OCI-LY1 (cell line): ENCODE results near the gene DTNBP1.
A peak's percentile ranks its signal among the peaks of the same experiment; 100 is the strongest.

ENCODE experiments used
- H2AFZ ChIP-seq: fragments of 200-600 bp; sonication (generic), shearing (Covaris generic); 2 replicates; pipeline ENCODE4 v1.6.0; 2014; ENCODE audit warnings: antibody characterized with exemption, mild to moderate bottlenecking, low read length
- H3F3A ChIP-seq: fragments of 200-600 bp; sonication (generic), shearing (Covaris generic); 2 replicates; pipeline ENCODE4 v1.6.0; 2014; ENCODE audit warnings: mild to moderate bottlenecking, antibody characterized with exemption, low read length, moderate library complexity; ENCODE audit not compliant: insufficient read depth
- H3K27ac ChIP-seq: fragments of 200-600 bp; sonication (generic); 2 replicates; pipeline ENCODE4 v1.5.1; 2014; ENCODE audit warnings: low read length, mixed run types, mild to moderate bottlenecking, low read depth; ENCODE audit not compliant: poor library complexity, severe bottlenecking
- H3K27me3 ChIP-seq: fragments of 200-600 bp; sonication (generic); 2 replicates; pipeline ENCODE4 v1.6.0; 2014; ENCODE audit warnings: antibody characterized with exemption, mild to moderate bottlenecking, low read length, moderate library complexity; ENCODE audit not compliant: insufficient read depth
- H3K36me3 ChIP-seq: fragments of 200-600 bp; sonication (generic); 2 replicates; pipeline ENCODE4 v1.6.1; 2014; ENCODE audit warnings: mild to moderate bottlenecking, antibody characterized with exemption, low read length, moderate library complexity, mixed read lengths; ENCODE audit not compliant: insufficient read depth
- H3K4me1 ChIP-seq: fragments of 200-600 bp; sonication (generic); 2 replicates; pipeline ENCODE4 v1.5.1; 2014; ENCODE audit warnings: mild to moderate bottlenecking, low read length, moderate library complexity; ENCODE audit not compliant: insufficient read depth, severe bottlenecking
- H3K4me2 ChIP-seq: fragments of 200-600 bp; sonication (generic), shearing (Covaris generic); 2 replicates; pipeline ENCODE4 v1.6.1; 2014; ENCODE audit warnings: low read length
- H3K4me3 ChIP-seq: fragments of 200-600 bp; sonication (generic); 2 replicates; pipeline ENCODE4 v1.5.1; 2014; ENCODE audit warnings: low read length, low read depth, mild to moderate bottlenecking, mixed read lengths; ENCODE audit not compliant: poor library complexity, severe bottlenecking
- H3K79me2 ChIP-seq: fragments of 200-600 bp; shearing (Covaris generic); 2 replicates; pipeline ENCODE4 v1.6.1; 2016; ENCODE audit warnings: mixed run types, low read length, mixed read lengths; ENCODE audit not compliant: insufficient read depth
- H3K9ac ChIP-seq: fragments of 200-600 bp; sonication (generic), shearing (Covaris generic); 2 replicates; pipeline ENCODE4 v1.6.1; 2014; ENCODE audit warnings: mild to moderate bottlenecking, low read length, mixed read lengths
- H3K9me2 ChIP-seq: fragments of 200-600 bp; sonication (generic), shearing (Covaris generic); 2 replicates; pipeline ENCODE4 v1.6.1; 2014; ENCODE audit warnings: low read depth, mild to moderate bottlenecking, low read length, mixed read lengths
- H3K9me3 ChIP-seq: fragments of 200-600 bp; shearing (Covaris generic); 2 replicates; pipeline ENCODE4 v1.6.1; 2014; ENCODE audit warnings: low read length, mixed read lengths
- H4K20me1 ChIP-seq: fragments of 200-600 bp; sonication (generic), shearing (Covaris generic); 2 replicates; pipeline ENCODE4 v1.6.0; 2016; ENCODE audit warnings: mild to moderate bottlenecking, low read length; ENCODE audit not compliant: insufficient read depth
- EZH2 ChIP-seq: fragments of 200-600 bp; sonication (generic), shearing (Covaris generic); IDR thresholded peaks from 2 replicates; pipeline ENCODE4 v1.8.0; 2017; ENCODE audit warnings: borderline replicate concordance, mixed run types, mild to moderate bottlenecking, antibody characterized with exemption, low read length, moderate library complexity, mixed read lengths
- TF ChIP-seq, protein P1 (sequence below): fragments of 200-600 bp; sonication (generic), shearing (Covaris generic); IDR thresholded peaks from 2 replicates; pipeline ENCODE4 v1.5.1; 2017; ENCODE audit warnings: mild to moderate bottlenecking, antibody characterized with exemption, low read length, moderate library complexity, mixed read lengths

The DTNBP1 gene

DNA sequence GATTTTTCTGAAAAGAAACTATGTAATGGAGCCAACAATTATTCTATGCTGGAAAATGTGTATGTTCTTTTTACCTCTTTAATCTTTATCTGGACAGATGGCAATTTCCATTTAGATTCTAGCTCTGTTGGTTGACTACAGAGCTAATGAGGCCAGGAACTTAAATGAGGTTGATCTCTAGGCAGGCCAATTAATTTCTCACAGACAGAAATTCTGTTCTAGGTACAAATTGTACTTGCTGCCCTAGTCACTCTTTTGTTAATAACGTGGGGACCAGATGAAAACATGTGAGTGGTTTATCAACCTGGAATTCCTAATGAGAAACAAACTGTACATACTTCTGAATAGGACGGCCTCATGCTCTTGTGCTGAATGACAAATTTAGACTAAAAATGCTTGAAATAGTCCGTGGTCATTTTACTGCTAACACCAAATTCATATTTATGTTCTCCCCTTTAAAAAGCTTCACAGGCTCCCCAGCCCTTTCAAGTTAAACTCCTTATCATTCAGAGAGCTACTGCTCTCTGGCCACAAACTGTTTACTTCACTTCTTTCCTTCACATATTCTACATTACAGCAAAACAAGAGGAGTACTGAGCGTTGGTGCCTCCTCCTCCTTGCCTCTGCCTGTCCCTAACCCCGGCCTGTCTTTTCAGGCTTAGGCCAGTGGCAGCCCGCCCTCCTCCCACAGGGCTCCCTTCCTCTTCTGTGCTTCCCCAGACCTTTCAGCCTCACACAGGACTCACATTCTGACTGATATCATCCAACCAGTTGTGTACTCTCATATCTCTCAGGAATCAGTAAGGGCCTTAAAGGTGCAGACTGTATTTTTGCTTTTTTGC is 41.4 kb downstream of the DTNBP1 start:
- no peak overlapping the region for H3K4me3 ChIP-seq
- no peaks in the 10 kb centered on the region for H4K20me1 ChIP-seq
- peaks cover 25% of the 10 kb centered on the region; the same call in 1 of the 2 replicates for H3K36me3 ChIP-seq
- TF ChIP-seq EZH2: no peak
- TF ChIP-seq, protein P1, sequence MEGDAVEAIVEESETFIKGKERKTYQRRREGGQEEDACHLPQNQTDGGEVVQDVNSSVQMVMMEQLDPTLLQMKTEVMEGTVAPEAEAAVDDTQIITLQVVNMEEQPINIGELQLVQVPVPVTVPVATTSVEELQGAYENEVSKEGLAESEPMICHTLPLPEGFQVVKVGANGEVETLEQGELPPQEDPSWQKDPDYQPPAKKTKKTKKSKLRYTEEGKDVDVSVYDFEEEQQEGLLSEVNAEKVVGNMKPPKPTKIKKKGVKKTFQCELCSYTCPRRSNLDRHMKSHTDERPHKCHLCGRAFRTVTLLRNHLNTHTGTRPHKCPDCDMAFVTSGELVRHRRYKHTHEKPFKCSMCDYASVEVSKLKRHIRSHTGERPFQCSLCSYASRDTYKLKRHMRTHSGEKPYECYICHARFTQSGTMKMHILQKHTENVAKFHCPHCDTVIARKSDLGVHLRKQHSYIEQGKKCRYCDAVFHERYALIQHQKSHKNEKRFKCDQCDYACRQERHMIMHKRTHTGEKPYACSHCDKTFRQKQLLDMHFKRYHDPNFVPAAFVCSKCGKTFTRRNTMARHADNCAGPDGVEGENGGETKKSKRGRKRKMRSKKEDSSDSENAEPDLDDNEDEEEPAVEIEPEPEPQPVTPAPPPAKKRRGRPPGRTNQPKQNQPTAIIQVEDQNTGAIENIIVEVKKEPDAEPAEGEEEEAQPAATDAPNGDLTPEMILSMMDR: no peak
- no peaks in the 10 kb centered on the region for H3F3A ChIP-seq
- peaks cover 18% of the 10 kb centered on the region for H3K79me2 ChIP-seq
- no peak overlapping the region for H2AFZ ChIP-seq
- peak overlapping the region; percentile 5; the same call in 1 of the 2 replicates for H3K4me2 ChIP-seq
- H3K27me3 ChIP-seq: no peaks in the 10 kb centered on the region
- peaks cover 14% of the 10 kb centered on the region for H3K4me1 ChIP-seq
- H3K9me2 ChIP-seq: no peaks in the 10 kb centered on the region
- H3K27ac ChIP-seq: peak overlapping the region; percentile 2
- H3K9me3 ChIP-seq: no peaks in the 10 kb centered on the region
- no peak overlapping the region; the same call in 1 of the 2 replicates for H3K9ac ChIP-seq

DNA sequence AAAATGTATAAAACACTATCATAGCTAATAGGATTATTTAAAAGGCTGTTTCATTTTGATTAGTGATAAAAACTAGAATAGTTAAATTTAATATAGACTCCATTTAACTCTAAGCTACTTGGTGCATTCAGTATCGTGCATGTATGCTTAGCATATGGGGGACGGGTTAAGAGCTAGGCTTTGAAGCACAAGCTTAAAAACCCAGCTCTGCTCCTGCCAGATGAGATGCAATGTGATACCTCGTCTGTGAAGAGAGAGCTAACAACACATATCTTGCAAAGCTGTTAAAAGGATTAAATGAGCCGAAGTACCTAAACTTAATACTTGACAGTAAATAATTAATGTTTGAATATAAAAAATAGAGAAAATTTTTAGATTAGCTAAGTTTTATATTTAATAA is 42.2 kb downstream of the DTNBP1 start:
- Histone ChIP-seq H3K4me2 (no peak overlapping the region), H3K27ac (no peak overlapping the region), H2AFZ (no peak overlapping the region), H3K79me2 (peaks cover 18% of the 10 kb centered on the region), H3K9me3 (no peaks in the 10 kb centered on the region), H3F3A (no peaks in the 10 kb centered on the region), H3K9me2 (no peaks in the 10 kb centered on the region), H3K9ac (no peak overlapping the region), H3K27me3 (no peaks in the 10 kb centered on the region), H3K4me3 (no peak overlapping the region), H3K36me3 (peaks cover 17% of the 10 kb centered on the region; the same call in 1 of the 2 replicates), H3K4me1 (peaks cover 19% of the 10 kb centered on the region), H4K20me1 (no peaks in the 10 kb centered on the region)
- TF ChIP-seq EZH2: no peak
- TF ChIP-seq, protein P1: no peak

- no peak overlapping the region for H3K4me3 ChIP-seq
- H3K27me3 ChIP-seq: no peaks in the 10 kb centered on the region
- no peak overlapping the region for H3K9ac ChIP-seq
Observed at GRCh38 chr6:15619330-15619729, 43.5 kb downstream of the DTNBP1 start.

More at GRCh38 chr6:15619330-15619729, 43.5 kb downstream of the DTNBP1 start:
- Histone ChIP-seq H4K20me1 (no peaks in the 10 kb centered on the region), H3K36me3 (peaks cover 21% of the 10 kb centered on the region), H3K4me2 (no peak overlapping the region), H3K79me2 (peaks cover 18% of the 10 kb centered on the region), H3K9me2 (no peaks in the 10 kb centered on the region), H2AFZ (no peak overlapping the region), H3K27ac (no peak overlapping the region), H3F3A (no peaks in the 10 kb centered on the region), H3K9me3 (no peaks in the 10 kb centered on the region), H3K4me1 (peaks cover 19% of the 10 kb centered on the region)
- no peak for TF ChIP-seq EZH2
- TF ChIP-seq, protein P1: no peak
